NCI-H226 (cell line): ENCODE data around the gene AMDHD2.

ENCODE experiments used
- DNase-seq: peaks from one replicate; pipeline ENCODE4 v3.0.0-alpha.2; 2015

Gene AMDHD2

GRCh38 chr16:2500430-2500917, 19.7 kb upstream of the AMDHD2 start:
- no peak for DNase-seq

DNA sequence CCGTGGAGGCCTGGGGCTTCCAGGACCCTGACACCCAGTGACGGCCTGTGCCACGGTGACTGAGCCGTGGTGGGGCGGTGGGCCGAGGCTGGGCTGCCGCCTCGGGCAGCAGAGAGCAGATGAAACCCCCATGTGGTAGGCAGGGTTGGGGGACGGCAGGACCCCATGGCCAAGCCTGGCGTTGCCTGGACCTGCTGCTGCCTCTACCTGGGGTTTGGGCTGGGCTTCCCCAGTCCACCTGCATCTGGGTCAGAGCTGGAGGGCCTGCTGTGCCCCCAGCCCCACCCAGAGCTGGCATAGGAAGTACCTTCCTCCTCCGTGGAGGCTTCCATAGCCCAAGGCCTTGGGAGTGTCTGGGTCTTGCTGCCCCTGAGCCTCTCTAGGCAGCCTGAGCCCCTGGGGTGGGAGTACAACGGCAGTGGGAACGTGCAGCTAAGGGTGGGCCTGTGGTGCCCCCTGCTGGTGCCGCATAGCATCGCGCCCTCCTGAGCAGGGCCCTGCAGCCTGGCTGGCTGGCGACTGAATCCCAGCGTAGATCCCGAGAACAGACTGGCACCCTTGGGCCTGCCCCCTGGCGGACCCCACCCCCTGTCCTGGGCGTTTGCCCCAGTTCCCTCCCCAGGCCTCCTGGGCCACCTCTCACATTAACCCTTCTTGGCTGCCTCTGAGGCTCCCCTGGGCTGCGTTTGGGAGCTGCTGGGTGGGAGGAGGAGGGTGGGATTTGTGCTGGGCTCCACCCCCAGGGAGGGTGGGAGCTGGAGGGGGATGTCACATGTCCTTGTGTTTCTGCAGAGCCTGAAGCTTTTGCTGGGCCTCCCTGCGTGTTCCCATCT, 19.0 kb upstream of the AMDHD2 start:
- DNase-seq: peak; percentile 52

DNA sequence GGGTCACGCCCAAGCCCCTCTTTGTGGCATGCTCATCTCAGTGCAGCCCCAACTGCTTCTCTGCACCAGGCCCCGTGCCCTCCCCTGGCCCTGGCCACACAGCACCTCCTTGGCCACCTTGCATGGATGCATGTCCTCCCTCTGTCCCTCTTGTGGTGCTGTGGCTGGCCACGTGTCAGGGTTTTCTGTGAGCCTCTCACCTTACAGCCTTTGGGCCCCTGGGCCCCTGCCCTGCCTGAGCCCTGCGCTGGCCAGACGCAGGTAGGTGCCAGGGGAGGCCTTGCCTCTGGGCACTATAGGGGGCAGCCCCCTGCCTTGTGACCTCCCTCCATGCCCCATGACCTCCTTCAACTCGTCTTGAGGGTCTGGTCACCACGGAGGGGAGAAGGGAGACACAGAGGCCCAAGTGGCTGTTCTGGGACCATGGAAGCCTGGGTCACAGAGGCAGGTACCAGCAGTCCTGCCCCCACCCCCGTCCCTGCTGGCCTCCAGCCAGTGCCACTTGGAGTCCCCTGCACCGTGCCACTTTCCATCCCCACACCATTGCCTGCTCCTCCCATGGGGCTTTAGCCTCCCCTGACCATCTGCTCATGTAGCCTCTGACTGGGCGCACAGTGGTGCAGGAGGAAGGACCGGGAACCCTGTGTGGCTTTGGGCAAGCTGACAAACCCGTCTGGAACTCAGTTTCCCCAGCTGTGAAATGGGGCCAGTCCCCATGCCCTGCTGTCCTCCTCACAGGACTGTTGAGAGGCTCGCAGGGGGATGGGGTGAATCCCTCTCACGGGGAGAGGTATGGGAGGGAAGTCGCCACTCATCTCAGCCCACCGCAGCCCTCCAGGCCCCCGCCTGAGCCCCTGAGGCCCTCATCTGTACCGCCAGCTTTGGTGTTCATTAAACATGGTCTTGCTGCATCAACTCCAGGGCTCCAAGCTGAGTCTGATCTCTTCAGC, 17.9 kb upstream of the AMDHD2 start:
- DNase-seq: no peak

- DNase-seq: no peak
Observed at GRCh38 chr16:2505695-2506094, 14.5 kb upstream of the AMDHD2 start.

GRCh38 chr16:2507052-2507659, 13.0 kb upstream of the AMDHD2 start:
- DNase-seq: no peak

DNA sequence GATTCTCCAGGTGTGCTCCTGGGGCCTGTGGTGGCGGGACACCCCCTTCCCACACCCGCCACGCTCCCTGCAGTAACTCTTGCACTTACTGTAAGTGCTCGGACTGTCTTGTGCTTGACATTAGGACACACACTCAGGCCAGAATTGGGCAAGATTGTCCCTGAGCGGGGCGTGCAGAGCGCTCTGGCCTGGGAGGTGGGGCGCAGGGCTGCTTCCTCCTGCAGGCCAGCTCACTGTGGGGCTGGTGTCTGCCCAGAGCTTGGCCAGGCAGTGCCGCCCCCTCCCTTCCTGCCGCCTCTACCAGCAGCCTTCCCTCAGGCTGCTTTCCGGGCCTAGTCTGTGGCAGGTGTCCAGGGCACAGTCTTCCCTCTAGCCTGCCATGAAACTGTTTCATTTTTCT, 12.5 kb upstream of the AMDHD2 start:
- no peak for DNase-seq

DNA sequence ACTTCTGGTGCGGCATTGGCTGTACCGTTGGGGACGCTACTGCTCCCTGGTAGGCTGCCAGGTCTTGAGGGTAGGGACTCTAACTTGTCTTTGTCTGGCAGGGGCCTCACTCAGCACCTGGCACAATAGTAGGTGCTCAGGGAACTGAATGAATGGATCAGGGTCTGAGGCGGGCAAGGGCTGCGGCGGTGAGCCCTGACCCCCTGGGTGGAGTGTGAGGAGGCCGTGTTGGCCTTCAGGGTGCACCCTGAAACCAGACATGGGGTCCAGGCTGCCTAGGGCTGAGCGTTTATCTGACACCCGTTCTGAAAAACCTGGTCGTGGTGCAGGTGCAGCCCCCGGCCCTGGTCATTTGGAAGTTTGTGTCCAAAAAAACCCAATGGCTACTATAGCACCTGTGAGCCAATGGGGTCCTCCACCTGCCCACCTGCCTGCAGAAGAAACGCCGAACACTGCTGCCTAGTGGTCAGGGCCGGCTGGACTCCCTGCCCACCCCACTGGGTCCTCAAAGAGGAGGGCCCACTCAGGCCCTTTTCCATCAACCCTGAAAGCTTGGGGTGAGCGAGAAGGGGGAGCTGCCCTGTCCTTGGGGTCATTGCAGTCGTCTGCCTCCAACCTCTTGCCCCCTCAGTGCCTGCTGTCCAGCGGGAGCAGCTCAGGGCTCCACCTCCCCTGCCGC, 11.3 kb upstream of the AMDHD2 start:
- DNase-seq: no peak

GRCh38 chr16:2511128-2511800, 8.9 kb upstream of the AMDHD2 start:
- no peak for DNase-seq

- DNase-seq: no peak
Observed at GRCh38 chr16:2511996-2512734, 8.0 kb upstream of the AMDHD2 start.

GRCh38 chr16:2512735-2513404, 7.3 kb upstream of the AMDHD2 start:
- no peak for DNase-seq

- peak; percentile 82 for DNase-seq
Observed at GRCh38 chr16:2513405-2514332, 6.5 kb upstream of the AMDHD2 start, which contains the start of gene ATP6V0C. Gene ATP6V0C, plus strand, starts transcription at chr16:2513952. Its CDS starts 152 bp downstream, at chr16:2514104.

- DNase-seq: no peak
Observed at GRCh38 chr16:2514333-2515179, 5.6 kb upstream of the AMDHD2 start.

DNA sequence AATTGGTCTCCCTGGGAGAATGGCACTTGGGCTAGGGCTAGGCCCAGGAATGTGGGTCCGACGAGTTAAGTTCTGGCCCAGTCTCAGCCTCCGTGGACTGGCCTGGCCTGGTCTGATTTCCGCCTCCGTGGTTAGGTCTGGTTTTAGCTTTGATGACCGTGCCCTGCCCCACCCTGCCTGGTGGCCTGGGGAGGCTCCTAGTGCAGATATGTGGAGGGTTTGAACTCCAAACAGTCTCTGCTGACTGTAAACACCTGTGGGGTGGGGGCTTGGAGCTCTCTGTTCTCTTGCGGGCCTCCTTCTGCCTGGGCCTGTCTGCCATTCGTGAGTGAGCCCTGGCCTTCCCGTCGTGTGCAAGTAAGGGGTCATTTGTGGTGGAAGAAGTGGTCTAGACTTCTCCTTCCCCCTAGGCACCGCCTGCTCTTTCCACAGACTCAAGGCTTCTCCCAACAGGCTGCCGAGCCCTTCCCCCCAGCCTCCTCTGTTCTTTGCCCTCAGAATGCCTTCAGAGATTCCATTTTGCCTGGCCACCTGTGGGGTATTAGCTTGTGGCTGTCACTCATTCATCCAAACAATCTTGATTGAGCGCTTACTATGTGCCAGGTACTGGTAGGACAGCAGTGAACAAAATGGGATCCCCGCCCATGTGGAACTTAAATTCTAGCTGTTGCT, 4.9 kb upstream of the AMDHD2 start:
- no peak for DNase-seq

GRCh38 chr16:2516391-2517240, 3.6 kb upstream of the AMDHD2 start:
- peak; percentile 44 for DNase-seq

DNA sequence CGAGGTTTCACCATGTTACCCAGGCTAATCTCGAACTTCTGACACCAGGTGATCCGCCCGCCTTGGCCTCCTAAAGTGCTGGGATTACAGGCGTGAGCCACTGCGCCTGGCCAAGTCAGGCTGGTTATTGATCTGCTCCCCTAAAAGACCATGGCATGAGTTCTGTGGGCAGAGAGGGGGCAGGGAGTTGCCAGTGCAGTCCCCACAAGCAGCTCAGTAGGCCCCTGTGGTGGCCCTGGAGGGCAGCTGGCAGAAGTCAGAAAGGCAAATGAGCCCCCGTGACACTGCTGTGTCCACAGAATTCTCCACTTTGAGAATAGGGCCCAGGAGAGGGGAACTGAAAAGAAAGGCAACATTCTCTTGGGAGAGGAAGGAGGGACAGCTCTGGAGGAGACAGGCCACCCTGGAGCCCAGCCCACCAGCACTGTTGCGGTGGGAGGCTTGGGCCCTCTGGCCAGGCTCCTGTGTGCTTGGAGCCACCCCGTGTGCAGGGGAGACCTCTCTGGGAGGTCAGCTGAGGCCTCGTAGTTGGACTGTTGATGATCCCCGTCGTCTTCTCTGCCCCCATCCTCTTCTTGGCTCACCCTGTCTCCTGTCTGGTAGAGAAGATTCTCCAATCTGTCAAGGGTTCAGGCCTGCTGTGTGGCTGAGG, 2.1 kb upstream of the AMDHD2 start:
- no peak for DNase-seq
